ENCODE results near the gene VWA1.
"Not testable (repeated sequence)": the region's sequence is repeated elsewhere in the genome, so short reads cannot be mapped to it uniquely, and the experiment has no call there.

Gene VWA1

GRCh38 chr1:1425753-1426495, 9.6 kb upstream of the VWA1 start:
- no peak for DNase-seq

GRCh38 chr1:1426496-1427105, 8.9 kb upstream of the VWA1 start:
- no peak for DNase-seq

GRCh38 chr1:1427106-1427819, 8.2 kb upstream of the VWA1 start:
- no peak for DNase-seq

- no peak for DNase-seq
Observed at GRCh38 chr1:1427820-1428148, 7.7 kb upstream of the VWA1 start.

- DNase-seq = no peak
Observed at GRCh38 chr1:1428174-1428573, 7.3 kb upstream of the VWA1 start.

GRCh38 chr1:1428967-1429366, 6.5 kb upstream of the VWA1 start:
- DNase-seq = not testable (repeated sequence)

GRCh38 chr1:1429671-1430073, 5.8 kb upstream of the VWA1 start:
- DNase-seq = no peak

GRCh38 chr1:1430114-1430982, 5.1 kb upstream of the VWA1 start:
- no peak for DNase-seq

- no peak for DNase-seq
Observed at GRCh38 chr1:1430992-1431844, 4.3 kb upstream of the VWA1 start.

- DNase-seq = no peak
Observed at GRCh38 chr1:1431845-1432273, 3.6 kb upstream of the VWA1 start.

GRCh38 chr1:1432274-1432950, 3.1 kb upstream of the VWA1 start:
- no peak for DNase-seq

- no peak for DNase-seq
Observed at GRCh38 chr1:1432951-1433803, 2.3 kb upstream of the VWA1 start.

GRCh38 chr1:1433804-1434130, 1.7 kb upstream of the VWA1 start:
- no peak for DNase-seq

- no peak for DNase-seq
Observed at GRCh38 chr1:1434131-1434823, 1.2 kb upstream of the VWA1 start.

- no peak for DNase-seq
Observed at GRCh38 chr1:1434824-1435105, 725 bp upstream of the VWA1 start.

- no peak for DNase-seq
Observed at GRCh38 chr1:1435911-1436629, 580 bp downstream of the VWA1 start.

- DNase-seq = no peak
Observed at GRCh38 chr1:1436630-1437032, 1.1 kb downstream of the VWA1 start.

GRCh38 chr1:1437033-1437903, 1.8 kb downstream of the VWA1 start:
- DNase-seq = no peak

- DNase-seq = no peak
Observed at GRCh38 chr1:1437904-1438376, 2.5 kb downstream of the VWA1 start.

Data from NCI-H748 treated with DMSO at 0.1 percent for 48 hours (cell line).